Left colon (tissue), 2 donors: ENCODE data around the gene CDK5RAP3. TPM values are rescaled to one million over a fixed set of nuclear protein-coding genes. Genes with fewer than 3 reads are reported as not detected.

Experiments used
- ATAC-seq: fragments of 200-7000 bp; cut with Tn5 transposase; one replicate; pipeline ENCODE4 v1.9.1; 2020; ENCODE audit warnings: mild to moderate bottlenecking, moderate library complexity
- DNase-seq, 2 donors: peaks; one replicate each; pipeline ENCODE4 v3.0.0-alpha.2; 2020
- intact Hi-C, 2 donors: fragments of 100-400 bp; cut with DNase I in 1 of 2; cut with micrococcal nuclease in 1 of 2; formaldehyde crosslinking; loops; one replicate each; pipeline versions ENCODE4 v1.11.2 to v1.14.0; 2022; cut with DNase I, micrococcal nuclease
- total RNA-seq, 2 donors: library from RNA; stranded (reverse); fragmentation: NEBNext Ultra II Directional; extraction: Animal tissue kit (Norgen Biotek cat#: 25700); gene quantifications; one replicate each; pipeline ENCODE4 v1.2.1, GENCODE V29; 2021
- donor health status: DM: no; HTN: no; CAD: no.
- donor health status: DM: yes; HTN: yes; CAD: no.

The CDK5RAP3 gene
- total RNA-seq, 2 donors from 2014 or later: 136 to 187 TPM

- ATAC-seq: no peak
- intact Hi-C loops: loop anchor here (5.0 kb wide), 2 partner anchors 94 to 99 kb away; no protein-coding TSS in a partner anchor
- no peak for DNase-seq
These were observed 57.8 kb downstream of the CDK5RAP3 start for GRCh38 chr17:48028736-48029135.

- DNase-seq (no peak), ATAC-seq (no peak)
- intact Hi-C loops: no loop called here
These were observed 59.6 kb downstream of the CDK5RAP3 start for GRCh38 chr17:48030531-48030930.

Other genes starting within 250 kb of the CDK5RAP3 start
- under 1 TPM; 0.34 to 0.56 TPM for gene TBX21, start 237.9 kb upstream of the CDK5RAP3 start, total RNA-seq
- 10 to 100 TPM; 58.9 to 87.0 TPM for gene OSBPL7, start 149.3 kb upstream of the CDK5RAP3 start, total RNA-seq
- 10 to 100 TPM; 31.5 to 37.5 TPM for gene MRPL10, start 139.6 kb upstream of the CDK5RAP3 start, total RNA-seq
- under 1 TPM in 1 of 2 donors, not detected in 1; 0.42 TPM for gene LRRC46, start 139.4 kb upstream of the CDK5RAP3 start, total RNA-seq
- 10 to 100 TPM; 51.0 to 53.7 TPM for gene SCRN2, start 129.8 kb upstream of the CDK5RAP3 start, total RNA-seq
- gene SP6, start 120.0 kb upstream of the CDK5RAP3 start, total RNA-seq: 10 to 100 TPM in 1 of 2 donors, 1 to 10 TPM in 1; 4.4 to 20.5 TPM
- 10 to 100 TPM; 21.7 to 22.3 TPM for gene SP2, start 74.9 kb upstream of the CDK5RAP3 start, total RNA-seq
- 10 to 100 TPM; 24.9 to 26.0 TPM for gene PNPO, start 29.5 kb upstream of the CDK5RAP3 start, total RNA-seq
- 100 to 1,000 TPM; 237 to 279 TPM for gene PRR15L, start 13.2 kb upstream of the CDK5RAP3 start, total RNA-seq
- 1 to 10 TPM; 7.1 to 8.7 TPM for gene COPZ2, start 66.7 kb downstream of the CDK5RAP3 start, total RNA-seq
- 100 to 1,000 TPM; 223 to 245 TPM for gene NFE2L1, start 77.2 kb downstream of the CDK5RAP3 start, total RNA-seq
- 10 to 100 TPM; 22.7 to 31.0 TPM for gene CBX1, start 130.4 kb downstream of the CDK5RAP3 start, total RNA-seq
- 10 to 100 TPM; 19.2 to 20.7 TPM for gene SNX11, start 136.7 kb downstream of the CDK5RAP3 start, total RNA-seq